ENCODE data around the gene YIPF1.

DNA sequence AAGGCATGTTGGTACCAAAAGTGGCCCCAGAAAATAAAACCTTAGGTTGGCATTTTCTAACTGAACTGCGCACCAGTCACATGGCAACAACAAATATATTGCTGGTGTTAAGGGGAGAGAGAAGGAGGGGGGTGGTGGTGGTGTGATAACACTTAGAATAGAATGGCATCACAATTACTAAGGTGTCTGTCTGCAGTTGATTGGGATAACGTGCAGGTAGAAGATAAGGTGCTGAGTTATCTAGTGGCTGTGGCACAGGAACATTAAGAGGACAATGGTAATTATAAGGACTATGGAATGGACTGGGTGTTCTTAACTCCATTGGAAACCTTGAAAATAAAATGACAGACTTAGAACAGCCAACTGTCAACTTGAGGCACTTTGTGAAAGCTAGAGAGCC is 1.4 kb upstream of the YIPF1 start:
- TF ChIP-seq, protein P1, sequence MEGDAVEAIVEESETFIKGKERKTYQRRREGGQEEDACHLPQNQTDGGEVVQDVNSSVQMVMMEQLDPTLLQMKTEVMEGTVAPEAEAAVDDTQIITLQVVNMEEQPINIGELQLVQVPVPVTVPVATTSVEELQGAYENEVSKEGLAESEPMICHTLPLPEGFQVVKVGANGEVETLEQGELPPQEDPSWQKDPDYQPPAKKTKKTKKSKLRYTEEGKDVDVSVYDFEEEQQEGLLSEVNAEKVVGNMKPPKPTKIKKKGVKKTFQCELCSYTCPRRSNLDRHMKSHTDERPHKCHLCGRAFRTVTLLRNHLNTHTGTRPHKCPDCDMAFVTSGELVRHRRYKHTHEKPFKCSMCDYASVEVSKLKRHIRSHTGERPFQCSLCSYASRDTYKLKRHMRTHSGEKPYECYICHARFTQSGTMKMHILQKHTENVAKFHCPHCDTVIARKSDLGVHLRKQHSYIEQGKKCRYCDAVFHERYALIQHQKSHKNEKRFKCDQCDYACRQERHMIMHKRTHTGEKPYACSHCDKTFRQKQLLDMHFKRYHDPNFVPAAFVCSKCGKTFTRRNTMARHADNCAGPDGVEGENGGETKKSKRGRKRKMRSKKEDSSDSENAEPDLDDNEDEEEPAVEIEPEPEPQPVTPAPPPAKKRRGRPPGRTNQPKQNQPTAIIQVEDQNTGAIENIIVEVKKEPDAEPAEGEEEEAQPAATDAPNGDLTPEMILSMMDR (IDR thresholded peaks at IDR 0.05) = no peak
- no peak for TF ChIP-seq POLR2A (IDR thresholded peaks at IDR 0.05)
- no peak for TF ChIP-seq EP300 (IDR thresholded peaks at IDR 0.05)
- no peak for TF ChIP-seq POLR2AphosphoS5 (IDR thresholded peaks at IDR 0.05)

Measured in suprapubic skin (tissue), 4 donors.